WTC11 (cell line): Measurements from ENCODE around the gene SMAD6.

Experiments
- CTCF ChIP-seq: fragments of 200-600 bp; IDR thresholded peaks from 2 replicates; pipeline ENCODE4 v1.8.0; 2022; ENCODE audit warnings: antibody characterized with exemption
- GABPB1 ChIP-seq: sonication (generic); formaldehyde crosslinking; IDR thresholded peaks from 2 replicates; pipeline ENCODE4 v1.8.1; 2023; ENCODE audit warnings: mild to moderate bottlenecking, missing genetic modification reagents
- NFE2L1 ChIP-seq: sonication (generic); formaldehyde crosslinking; IDR thresholded peaks from 2 replicates; pipeline ENCODE4 v1.8.1; 2023; ENCODE audit warnings: missing genetic modification reagents
- NR1H2 ChIP-seq: sonication (generic); formaldehyde crosslinking; IDR thresholded peaks from 2 replicates; pipeline ENCODE4 v1.9.0; 2021; ENCODE audit warnings: mild to moderate bottlenecking, moderate library complexity, missing genetic modification reagents
- USF2 ChIP-seq: sonication (generic); formaldehyde crosslinking; IDR thresholded peaks from 2 replicates; pipeline ENCODE4 v1.8.1; 2023; ENCODE audit warnings: mild to moderate bottlenecking, missing genetic modification reagents, moderate library complexity
- ZBTB21 ChIP-seq: sonication (generic); formaldehyde crosslinking; IDR thresholded peaks from 2 replicates; pipeline ENCODE4 v1.8.1; 2023; ENCODE audit warnings: mild to moderate bottlenecking, missing genetic modification reagents, borderline replicate concordance
- TF ChIP-seq, protein P1 (sequence below): sonication (generic); formaldehyde crosslinking; IDR thresholded peaks from 2 replicates; pipeline ENCODE4 v1.8.0; 2023; ENCODE audit warnings: mild to moderate bottlenecking, missing genetic modification reagents
- TF ChIP-seq, protein P2 (sequence below): sonication (generic); formaldehyde crosslinking; IDR thresholded peaks from 2 replicates; pipeline ENCODE4 v1.8.1; 2022; ENCODE audit warnings: missing genetic modification reagents, borderline replicate concordance

DNA sequence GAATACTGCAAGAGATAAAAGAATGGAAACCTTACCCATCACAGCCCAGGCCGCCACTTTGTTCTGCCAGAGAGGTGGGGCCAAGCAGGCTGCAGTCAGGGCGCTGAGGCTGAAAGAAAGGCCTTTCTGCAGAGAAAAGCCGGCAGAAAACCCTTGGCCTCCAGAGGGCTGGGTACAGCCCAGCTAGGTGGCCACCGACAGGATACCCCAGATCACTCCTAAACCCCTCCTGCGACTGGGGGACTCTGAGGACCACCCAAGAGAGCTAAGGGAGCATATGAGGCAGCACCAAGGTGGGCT, 69.3 kb downstream of the SMAD6 start:
- TF ChIP-seq CTCF = no peak
- TF ChIP-seq, protein P1, sequence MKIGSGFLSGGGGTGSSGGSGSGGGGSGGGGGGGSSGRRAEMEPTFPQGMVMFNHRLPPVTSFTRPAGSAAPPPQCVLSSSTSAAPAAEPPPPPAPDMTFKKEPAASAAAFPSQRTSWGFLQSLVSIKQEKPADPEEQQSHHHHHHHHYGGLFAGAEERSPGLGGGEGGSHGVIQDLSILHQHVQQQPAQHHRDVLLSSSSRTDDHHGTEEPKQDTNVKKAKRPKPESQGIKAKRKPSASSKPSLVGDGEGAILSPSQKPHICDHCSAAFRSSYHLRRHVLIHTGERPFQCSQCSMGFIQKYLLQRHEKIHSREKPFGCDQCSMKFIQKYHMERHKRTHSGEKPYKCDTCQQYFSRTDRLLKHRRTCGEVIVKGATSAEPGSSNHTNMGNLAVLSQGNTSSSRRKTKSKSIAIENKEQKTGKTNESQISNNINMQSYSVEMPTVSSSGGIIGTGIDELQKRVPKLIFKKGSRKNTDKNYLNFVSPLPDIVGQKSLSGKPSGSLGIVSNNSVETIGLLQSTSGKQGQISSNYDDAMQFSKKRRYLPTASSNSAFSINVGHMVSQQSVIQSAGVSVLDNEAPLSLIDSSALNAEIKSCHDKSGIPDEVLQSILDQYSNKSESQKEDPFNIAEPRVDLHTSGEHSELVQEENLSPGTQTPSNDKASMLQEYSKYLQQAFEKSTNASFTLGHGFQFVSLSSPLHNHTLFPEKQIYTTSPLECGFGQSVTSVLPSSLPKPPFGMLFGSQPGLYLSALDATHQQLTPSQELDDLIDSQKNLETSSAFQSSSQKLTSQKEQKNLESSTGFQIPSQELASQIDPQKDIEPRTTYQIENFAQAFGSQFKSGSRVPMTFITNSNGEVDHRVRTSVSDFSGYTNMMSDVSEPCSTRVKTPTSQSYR (CRISPR knock-in tag) = no peak
- no peak for TF ChIP-seq GABPB1
- no peak for TF ChIP-seq NFE2L1 (CRISPR knock-in tag)
- TF ChIP-seq ZBTB21 = no peak
- TF ChIP-seq, protein P2, sequence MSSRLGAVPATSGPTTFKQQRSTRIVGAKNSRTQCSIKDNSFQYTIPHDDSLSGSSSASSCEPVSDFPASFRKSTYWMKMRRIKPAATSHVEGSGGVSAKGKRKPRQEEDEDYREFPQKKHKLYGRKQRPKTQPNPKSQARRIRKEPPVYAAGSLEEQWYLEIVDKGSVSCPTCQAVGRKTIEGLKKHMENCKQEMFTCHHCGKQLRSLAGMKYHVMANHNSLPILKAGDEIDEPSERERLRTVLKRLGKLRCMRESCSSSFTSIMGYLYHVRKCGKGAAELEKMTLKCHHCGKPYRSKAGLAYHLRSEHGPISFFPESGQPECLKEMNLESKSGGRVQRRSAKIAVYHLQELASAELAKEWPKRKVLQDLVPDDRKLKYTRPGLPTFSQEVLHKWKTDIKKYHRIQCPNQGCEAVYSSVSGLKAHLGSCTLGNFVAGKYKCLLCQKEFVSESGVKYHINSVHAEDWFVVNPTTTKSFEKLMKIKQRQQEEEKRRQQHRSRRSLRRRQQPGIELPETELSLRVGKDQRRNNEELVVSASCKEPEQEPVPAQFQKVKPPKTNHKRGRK = no peak
- TF ChIP-seq NR1H2 = no peak
- TF ChIP-seq USF2 = no peak
